ENCODE measurements around the gene RFX2. TPM values are rescaled to one million over a fixed set of nuclear protein-coding genes. Genes with fewer than 3 reads are reported as not detected.

RFX2 gene
- total RNA-seq, 1 experiment from 2014 or later = 3.7 TPM

GRCh38 chr19:6063576-6064335 lies 46.5 kb downstream of the RFX2 start:
- Histone ChIP-seq H4K8ac (replicated peaks; ENCODE audit: insufficient read length, low read depth, low read length) (no peak overlapping the region), H3K56ac (ENCODE audit: insufficient read length, low read depth, low read length) (no peak overlapping the region), H3K9ac (ENCODE audit: extremely low read depth, insufficient read length, low read length) (no peak overlapping the region), H3K4me1 (ENCODE audit: insufficient read depth, low read length) (peaks cover 4% of the 10 kb centered on the region), H2BK20ac (ENCODE audit: low read depth, low read length, poor library complexity, severe bottlenecking) (no peak overlapping the region), H3K4ac (ENCODE audit: low read depth, low read length) (no peak overlapping the region; the same call in 1 of the 2 replicates), H3K4me2 (ENCODE audit: insufficient read depth, insufficient read length, low read length) (no peak overlapping the region), H3K79me1 (ENCODE audit: insufficient read depth, low read depth, low read length, poor library complexity, severe bottlenecking) (no peaks in the 10 kb centered on the region), H2BK5ac (ENCODE audit: insufficient read length, low read length) (no peak overlapping the region), H3K14ac (ENCODE audit: insufficient read depth, low read length) (peak overlapping the region; percentile 66; the same call in 1 of the 2 replicates), H4K5ac (ENCODE audit: insufficient read length, low read depth, low read length) (no peak overlapping the region), H3K27me3 (ENCODE audit: insufficient read depth, low read length) (no peaks in the 10 kb centered on the region), H2BK120ac (ENCODE audit: low read depth, low read length, poor library complexity, severe bottlenecking) (no peak overlapping the region), H4K20me1 (ENCODE audit: control insufficient read depth, insufficient read depth, insufficient read length) (no peaks in the 10 kb centered on the region), H3K23ac (ENCODE audit: insufficient read length, low read depth, low read length) (no peak overlapping the region), H2BK15ac (ENCODE audit: low read depth, low read length) (no peak overlapping the region; the same call in 1 of the 2 replicates), H3K18ac (ENCODE audit: insufficient read length, low read depth, low read length) (peak overlapping the region; percentile 73), H3K27ac (ENCODE audit: insufficient read length, low read depth, low read length) (no peak overlapping the region), H2AFZ (ENCODE audit: low read length) (no peak overlapping the region), H3K23me2 (ENCODE audit: insufficient read length, low read depth, low read length, poor library complexity, severe bottlenecking) (no peaks in the 10 kb centered on the region), H3K79me2 (ENCODE audit: insufficient read depth, low read length) (no peaks in the 10 kb centered on the region), H3K9me3 (ENCODE audit: control insufficient read depth, low read depth, low read length) (no peaks in the 10 kb centered on the region), H2AK5ac (ENCODE audit: insufficient read length, low read length) (no peak overlapping the region), H4K91ac (ENCODE audit: insufficient read length, low read depth, low read length) (peak overlapping the region; percentile 93), H2BK12ac (ENCODE audit: insufficient read length, low read depth, low read length) (peak overlapping the region; percentile 53), H3T11ph (ENCODE audit: low read length) (no peak overlapping the region)
- TF ChIP-seq CTCF (conservative IDR thresholded peaks at IDR 0.05) = no peak
- Mint-ChIP-seq H3K36me3 (ENCODE audit: insufficient read depth in 1 of 3, low read depth in 3 of 3) (no peaks in the 10 kb centered on the region), H3K4me1 (peaks cover 20 to 23% of the 10 kb centered on the region in 2 experiments), H3K9me3 (no peaks in the 10 kb centered on the region), H3K27me3 (ENCODE audit: low read depth) (peaks cover 44% of the 10 kb centered on the region), H3K4me3 (no peak overlapping the region), H3K27ac (no peak overlapping the region; a peak in 1 of 7 replicates)
- DNase-seq = no peak
- WGBS (ENCODE audit: extremely low coverage, insufficient read length, low lambda C conversion rate) = no CpG with 5 or more reads among the region's 14 CpGs
